GM20431 (cell line): ENCODE results near the gene TMEM120A.

Source experiments
- in situ Hi-C: fragments of 300-500 bp; cut with MseI, MboI; formaldehyde crosslinking; loops from one replicate; pipeline ENCODE4 v1.15.0; 2020; ENCODE audit warnings: low sequenced_read_pairs; ENCODE audit not compliant: unreplicated experiment

TMEM120A gene

GRCh38 chr7:75982306-75983064 is 11.9 kb downstream of the TMEM120A start:
- in situ Hi-C loops: no loop called here

GRCh38 chr7:75981453-75982305 is 12.7 kb downstream of the TMEM120A start:
- in situ Hi-C loops: no loop called here

- in situ Hi-C loops: no loop called here
Observed at GRCh38 chr7:75981203-75981452, 13.3 kb downstream of the TMEM120A start.

GRCh38 chr7:75980430-75981202 is 13.8 kb downstream of the TMEM120A start:
- in situ Hi-C loops: no loop called here

GRCh38 chr7:75979759-75980429 is 14.5 kb downstream of the TMEM120A start:
- in situ Hi-C loops: no loop called here

GRCh38 chr7:75977743-75978142 is 16.7 kb downstream of the TMEM120A start:
- in situ Hi-C loops: no loop called here

- in situ Hi-C loops: no loop called here
Observed at GRCh38 chr7:75971961-75972763, 22.2 kb downstream of the TMEM120A start.

- in situ Hi-C loops: no loop called here
Observed at GRCh38 chr7:75971309-75971960, 23.0 kb downstream of the TMEM120A start.

- in situ Hi-C loops: no loop called here
Observed at GRCh38 chr7:75969704-75970498, 24.5 kb downstream of the TMEM120A start.

GRCh38 chr7:75969182-75969581 is 25.2 kb downstream of the TMEM120A start:
- in situ Hi-C loops: no loop called here

GRCh38 chr7:75968561-75969001 is 25.8 kb downstream of the TMEM120A start:
- in situ Hi-C loops: no loop called here

GRCh38 chr7:75968012-75968411 is 26.4 kb downstream of the TMEM120A start:
- in situ Hi-C loops: no loop called here

- in situ Hi-C loops: no loop called here
Observed at GRCh38 chr7:75967487-75967997, 26.9 kb downstream of the TMEM120A start.

- in situ Hi-C loops: no loop called here
Observed at GRCh38 chr7:75967055-75967454, 27.3 kb downstream of the TMEM120A start.

- in situ Hi-C loops: no loop called here
Observed at GRCh38 chr7:75966190-75966961, 28.0 kb downstream of the TMEM120A start.

- in situ Hi-C loops: no loop called here
Observed at GRCh38 chr7:75965617-75966016, 28.8 kb downstream of the TMEM120A start.

GRCh38 chr7:75963381-75963995 is 30.9 kb downstream of the TMEM120A start:
- in situ Hi-C loops: no loop called here
